Lung (tissue), 12 donors: ENCODE results near the gene ACAD11. TPM values are rescaled to one million over a fixed set of nuclear protein-coding genes. Genes with fewer than 3 reads are reported as not detected.
A peak's percentile ranks its signal among the peaks of the same experiment; 100 is the strongest.

ENCODE experiments used
- ATAC-seq: fragments of 200-7000 bp; cut with Tn5 transposase; one replicate; pipeline ENCODE4 v1.9.1; 2020; ENCODE audit warnings: moderate number of reproducible peaks; ENCODE audit not compliant: insufficient read depth, low FRiP score
- DNase-seq, 3 donors: peaks; one replicate each; pipeline ENCODE4 v3.0.0-alpha.2; 2013 to 2017
- H3K27ac ChIP-seq, 2 donors: one replicate each; pipeline ENCODE4 v1.5.1; 2013; ENCODE audit warnings: mild to moderate bottlenecking in 2 of 2, moderate library complexity in 2 of 2, control low read depth in 1 of 2, inconsistent platforms in 1 of 2, low read depth in 1 of 2, low read length in 1 of 2
- H3K27me3 ChIP-seq, 3 donors: one replicate each; pipeline ENCODE4 v1.5.1; 2013; ENCODE audit warnings: low read length in 2 of 3; ENCODE audit not compliant: control insufficient read depth in 3 of 3, insufficient read depth in 3 of 3
- H3K36me3 ChIP-seq, 4 donors: one replicate each; pipeline ENCODE4 v1.5.1; 2013; ENCODE audit warnings: low read length in 4 of 4, mild to moderate bottlenecking in 1 of 4, moderate library complexity in 1 of 4; ENCODE audit not compliant: control insufficient read depth in 4 of 4, insufficient read depth in 4 of 4
- H3K4me1 ChIP-seq, 5 donors: one replicate each; pipeline ENCODE4 v1.5.1; 2013; ENCODE audit warnings: low read length in 5 of 5, mild to moderate bottlenecking in 2 of 5, moderate library complexity in 1 of 5; ENCODE audit not compliant: control insufficient read depth in 5 of 5, insufficient read depth in 5 of 5
- H3K4me3 ChIP-seq: one replicate; pipeline ENCODE4 v1.5.1; 2013; ENCODE audit warnings: mild to moderate bottlenecking, control low read depth, moderate library complexity
- H3K9ac ChIP-seq, 2 donors: one replicate each; pipeline ENCODE4 v1.5.1; 2013; ENCODE audit warnings: low read length in 2 of 2, control low read depth in 1 of 2; ENCODE audit not compliant: insufficient read depth in 1 of 2
- H3K9me3 ChIP-seq, 4 donors: one replicate each; pipeline ENCODE4 v1.5.1; 2013; ENCODE audit warnings: low read length in 3 of 4, mild to moderate bottlenecking in 1 of 4, moderate library complexity in 1 of 4; ENCODE audit not compliant: control insufficient read depth in 4 of 4, insufficient read depth in 3 of 4
- CTCF ChIP-seq: IDR thresholded peaks from 2 replicates; pipeline ENCODE4 v1.5.1; 2012; ENCODE audit warnings: mild to moderate bottlenecking; ENCODE audit errors: control extremely low read depth, extremely low read depth
- WGBS, 2 donors: extraction: QIAGEN DNeasy Blood & Tissue Kit; methylation state at CpG; one replicate each; pipeline ENCODE4 v1.1.7; 2013; 5-methylcytosine and 5-hydroxymethylcytosine counted together
- polyA plus RNA-seq, 2 donors: library from polyadenylated mRNA; stranded (reverse); fragments of 200-250 nt; gene quantifications; one replicate each; pipeline ENCODE4 v1.2.1, GENCODE V29; 2013
- total RNA-seq, 2 donors: library from RNA; depleted of rRNA in 1 of 2; stranded (reverse); fragments of >200 nt in 1 of 2; gene quantifications; one replicate each; pipeline ENCODE4 v1.2.1, GENCODE V29; 2014 to 2021
- donor health status: control.
- donor health status: control.
- donor health status: Bipolar disorder and iron deficiency.
- donor health status: healthy.
- donor health status: DM: yes; HTN: yes; CAD: no.

The ACAD11 gene
- total and polyA plus RNA-seq, 4 donors: 6.3 to 34.2 (median 16.0) TPM

- Histone ChIP-seq H3K4me3 (no peak overlapping the region), H3K36me3 (peaks cover 10 to 32% (median 22%) of the 10 kb centered on the region in 4 donors), H3K27me3 (no peaks in the 10 kb centered on the region), H3K9me3 (no peaks in the 10 kb centered on the region), H3K9ac (no peak overlapping the region), H3K4me1 (no peaks in the 10 kb centered on the region), H3K27ac (no peak overlapping the region)
- ATAC-seq (no peak), DNase-seq (no peak)
- no peak for TF ChIP-seq CTCF
- WGBS, 2 donors: 87 to 91% methylated on average over 3 of the region's 3 CpGs
Observed at GRCh38 chr3:132536442-132537153, 123.0 kb downstream of the ACAD11 start.

- DNase-seq (peak; percentile 65 to 77 (median 70)), ATAC-seq (peak; percentile 83)
- H3K27me3 ChIP-seq: no peaks in the 10 kb centered on the region
- no peak overlapping the region for H3K9ac ChIP-seq
- H3K4me3 ChIP-seq: no peak overlapping the region
- TF ChIP-seq CTCF: peak; percentile 68
- no peaks in the 10 kb centered on the region for H3K9me3 ChIP-seq
- 63 to 69% methylated on average over 7 of the region's 7 CpGs for WGBS, 2 donors
- H3K27ac ChIP-seq: no peak overlapping the region
- peaks cover 10 to 33% (median 23%) of the 10 kb centered on the region in 4 donors for H3K36me3 ChIP-seq
- H3K4me1 ChIP-seq: no peaks in the 10 kb centered on the region
Observed at GRCh38 chr3:132535575-132536441, 123.8 kb downstream of the ACAD11 start.

- no peak for TF ChIP-seq CTCF
- no peaks in the 10 kb centered on the region for H3K4me1 ChIP-seq
- WGBS, 2 donors: 71 to 82% methylated on average over 3 of the region's 3 CpGs
- ATAC-seq (no peak), DNase-seq (peak in 1 of 3 donors; percentile 25)
- H3K9ac ChIP-seq: no peak overlapping the region
- H3K36me3 ChIP-seq: peaks cover 15 to 39% (median 18%) of the 10 kb centered on the region in 4 donors
- H3K4me3 ChIP-seq: no peak overlapping the region
- H3K27ac ChIP-seq: no peak overlapping the region
- no peaks in the 10 kb centered on the region for H3K9me3 ChIP-seq
- no peaks in the 10 kb centered on the region for H3K27me3 ChIP-seq
Observed at GRCh38 chr3:132530624-132531023, 129.0 kb downstream of the ACAD11 start.
